ENCODE results near the gene OR5B21. TPM values are rescaled to one million over a fixed set of nuclear protein-coding genes. Genes with fewer than 3 reads are reported as not detected.

Gene OR5B21
- total and polyA plus RNA-seq, 4 donors: not detected

GRCh38 chr11:58485961-58486360, 21.9 kb downstream of the OR5B21 start:
- ATAC-seq (ENCODE audit: low FRiP score) (no peak), DNase-seq (no peak)
- intact Hi-C loops (cut with DNase I): no loop called here
- no peaks in the 10 kb centered on the region for H3K4me1 ChIP-seq (ENCODE audit: control insufficient read depth in 1 of 2, insufficient read depth in 2 of 2, low read length in 2 of 2)
- H3K4me3 ChIP-seq (ENCODE audit: low read length in 2 of 2): no peak overlapping the region
- H3K36me3 ChIP-seq (ENCODE audit: control insufficient read depth in 1 of 2, insufficient read depth in 2 of 2, low read length in 1 of 2): no peaks in the 10 kb centered on the region
- H3K27ac ChIP-seq (ENCODE audit: low read depth in 1 of 2, low read length in 2 of 2): no peak overlapping the region
- H3K27me3 ChIP-seq (ENCODE audit: control insufficient read depth in 1 of 2, insufficient read depth in 2 of 2, low read length in 1 of 2): peaks cover 0 to 1% of the 10 kb centered on the region in 2 donors
- H3K9me3 ChIP-seq (ENCODE audit: control insufficient read depth, low read length): no peaks in the 10 kb centered on the region
- WGBS, 2 donors: 85 to 86% methylated on average over 1 of the region's 1 CpG

GRCh38 chr11:58471892-58472291, 36.0 kb downstream of the OR5B21 start:
- no peak for ATAC-seq (ENCODE audit: low FRiP score)
- H3K4me3 ChIP-seq (ENCODE audit: low read length in 2 of 2): no peak overlapping the region
- no peaks in the 10 kb centered on the region for H3K27me3 ChIP-seq (ENCODE audit: control insufficient read depth in 1 of 2, insufficient read depth in 2 of 2, low read length in 1 of 2)
- peaks cover 0 to 1% of the 10 kb centered on the region in 2 donors for H3K4me1 ChIP-seq (ENCODE audit: control insufficient read depth in 1 of 2, insufficient read depth in 2 of 2, low read length in 2 of 2)
- no peaks in the 10 kb centered on the region for H3K36me3 ChIP-seq (ENCODE audit: control insufficient read depth in 1 of 2, insufficient read depth in 2 of 2, low read length in 1 of 2)
- no peak overlapping the region for H3K27ac ChIP-seq (ENCODE audit: low read depth in 1 of 2, low read length in 2 of 2)
- H3K9me3 ChIP-seq (ENCODE audit: control insufficient read depth, low read length): no peaks in the 10 kb centered on the region
- intact Hi-C loops (cut with DNase I): no loop called here
- DNase-seq: no peak

- ATAC-seq (ENCODE audit: low FRiP score) (no peak), DNase-seq (no peak)
- Histone ChIP-seq H3K27me3 (ENCODE audit: control insufficient read depth in 1 of 2, insufficient read depth in 2 of 2, low read length in 1 of 2) (no peaks in the 10 kb centered on the region), H3K9me3 (ENCODE audit: control insufficient read depth, low read length) (no peaks in the 10 kb centered on the region), H3K36me3 (ENCODE audit: control insufficient read depth in 1 of 2, insufficient read depth in 2 of 2, low read length in 1 of 2) (no peaks in the 10 kb centered on the region), H3K4me1 (ENCODE audit: control insufficient read depth in 1 of 2, insufficient read depth in 2 of 2, low read length in 2 of 2) (peaks cover 0 to 1% of the 10 kb centered on the region in 2 donors), H3K4me3 (ENCODE audit: low read length in 2 of 2) (no peak overlapping the region), H3K27ac (ENCODE audit: low read depth in 1 of 2, low read length in 2 of 2) (no peak overlapping the region)
- intact Hi-C loops (cut with DNase I): no loop called here
- WGBS, 2 donors: 75 to 87% methylated on average over 1 of the region's 1 CpG
These were observed 41.6 kb downstream of the OR5B21 start for GRCh38 chr11:58466293-58466692.

- H3K27me3 ChIP-seq (ENCODE audit: control insufficient read depth in 1 of 2, insufficient read depth in 2 of 2, low read length in 1 of 2): no peaks in the 10 kb centered on the region
- peaks cover 0 to 1% of the 10 kb centered on the region in 2 donors for H3K4me1 ChIP-seq (ENCODE audit: control insufficient read depth in 1 of 2, insufficient read depth in 2 of 2, low read length in 2 of 2)
- no peak overlapping the region for H3K4me3 ChIP-seq (ENCODE audit: low read length in 2 of 2)
- H3K36me3 ChIP-seq (ENCODE audit: control insufficient read depth in 1 of 2, insufficient read depth in 2 of 2, low read length in 1 of 2): no peaks in the 10 kb centered on the region
- DNase-seq (no peak), ATAC-seq (ENCODE audit: low FRiP score) (no peak)
- H3K27ac ChIP-seq (ENCODE audit: low read depth in 1 of 2, low read length in 2 of 2): no peak overlapping the region
- no peaks in the 10 kb centered on the region for H3K9me3 ChIP-seq (ENCODE audit: control insufficient read depth, low read length)
- intact Hi-C loops (cut with DNase I): no loop called here
- WGBS, 2 donors: 64 to 66% methylated on average over 3 of the region's 3 CpGs
These were observed 42.2 kb downstream of the OR5B21 start for GRCh38 chr11:58465690-58466089.

Other genes with a start within 250 kb of the OR5B21 start
- gene OR10W1, start 239.8 kb downstream of the OR5B21 start, total RNA-seq: not detected
- not detected for gene OR10W1, start 239.8 kb downstream of the OR5B21 start, polyA plus RNA-seq
- gene OR5B17, start 149.0 kb downstream of the OR5B21 start, total RNA-seq: not detected
- not detected for gene OR5B17, start 149.0 kb downstream of the OR5B21 start, polyA plus RNA-seq
- not detected for gene OR5B3, start 101.2 kb downstream of the OR5B21 start, total RNA-seq
- gene OR5B3, start 101.2 kb downstream of the OR5B21 start, polyA plus RNA-seq: not detected
- gene OR5B2, start 80.0 kb downstream of the OR5B21 start, total RNA-seq: not detected
- not detected for gene OR5B2, start 80.0 kb downstream of the OR5B21 start, polyA plus RNA-seq
- gene OR5B12, start 65.9 kb downstream of the OR5B21 start, total RNA-seq: not detected
- gene OR5B12, start 65.9 kb downstream of the OR5B21 start, polyA plus RNA-seq: not detected
- 10 to 100 TPM; 15.0 to 20.4 TPM for gene LPXN, start 67.8 kb upstream of the OR5B21 start, total RNA-seq
- 1 to 10 TPM; 7.0 to 8.3 TPM for gene LPXN, start 67.8 kb upstream of the OR5B21 start, polyA plus RNA-seq
- 10 to 100 TPM; 51.1 to 57.1 TPM for gene ZFP91, start 71.0 kb upstream of the OR5B21 start, total RNA-seq
- 10 to 100 TPM; 20.3 to 38.2 TPM for gene ZFP91, start 71.0 kb upstream of the OR5B21 start, polyA plus RNA-seq
- 1 to 10 TPM; 1.9 to 3.1 TPM for gene CNTF, start 114.6 kb upstream of the OR5B21 start, total RNA-seq
- gene CNTF, start 114.6 kb upstream of the OR5B21 start, polyA plus RNA-seq: 1 to 10 TPM in 1 of 2 donors, under 1 TPM in 1; 0.26 to 1.3 TPM
- gene GLYAT, start 223.8 kb upstream of the OR5B21 start, total RNA-seq: not detected
- gene GLYAT, start 223.8 kb upstream of the OR5B21 start, polyA plus RNA-seq: not detected